Stimulated activated CD4-positive, alpha-beta T cell treated with anti-CD3 and anti-CD28 coated beads, TNF-alpha, amount 100 ng/mL, for 1 hour (primary cell): ENCODE data around the gene MIDN.
"Not testable (repeated sequence)": the region's sequence is repeated elsewhere in the genome, so short reads cannot be mapped to it uniquely, and the experiment has no call there.

Source experiments
- DNase-seq, 3 donors: peaks; one replicate each; pipeline ENCODE4 v3.0.0-alpha.2; 2020; ENCODE audit warnings: low read depth in 3 of 3, low spot score in 1 of 3

Gene MIDN

GRCh38 chr19:1291761-1292418 is 43.5 kb downstream of the MIDN start:
- no peak for DNase-seq

- no peak for DNase-seq
Observed at GRCh38 chr19:1292419-1293151, 44.2 kb downstream of the MIDN start.

DNA sequence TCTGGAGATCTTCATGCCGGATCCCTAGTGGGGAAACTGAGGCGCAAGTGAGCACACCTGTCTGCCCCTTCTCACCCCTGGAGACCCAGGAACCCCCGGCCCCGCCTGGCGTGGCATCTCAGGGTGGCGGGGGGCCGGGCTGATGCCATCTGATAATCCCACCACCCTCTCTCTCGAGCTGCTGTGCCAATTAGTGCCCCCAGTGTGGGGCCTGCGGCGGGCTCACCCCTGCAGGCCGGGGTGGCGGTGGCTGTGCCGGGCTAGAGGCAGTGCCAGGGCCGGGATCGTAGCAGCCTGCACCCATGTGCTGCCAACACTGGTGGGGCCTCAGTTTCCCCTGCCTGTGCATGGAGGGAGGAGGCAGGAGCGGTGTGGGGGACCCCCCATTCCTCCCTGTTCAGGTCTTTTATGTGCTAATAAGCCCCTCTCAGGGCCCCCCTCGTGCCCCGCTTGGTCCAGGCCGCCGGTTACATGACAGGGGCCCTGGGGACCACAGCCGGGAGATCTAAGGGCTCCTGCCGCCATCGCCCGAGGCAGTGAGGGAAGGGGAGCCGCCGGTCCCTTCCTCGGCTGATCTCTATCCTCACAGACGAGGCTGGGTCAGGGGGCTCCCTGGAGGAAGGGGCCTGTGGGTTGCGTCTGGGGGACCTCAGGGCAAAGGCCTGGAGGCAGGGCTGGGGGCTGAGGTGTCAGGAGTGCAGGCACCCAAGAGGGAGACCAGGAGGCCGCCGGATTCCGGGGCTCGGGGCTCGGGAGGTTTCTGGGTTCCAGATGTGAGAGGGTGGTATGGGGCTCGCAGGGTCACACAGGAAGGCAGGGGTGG is 45.6 kb downstream of the MIDN start:
- no peak for DNase-seq

GRCh38 chr19:1294688-1295087 is 46.3 kb downstream of the MIDN start:
- no peak for DNase-seq

DNA sequence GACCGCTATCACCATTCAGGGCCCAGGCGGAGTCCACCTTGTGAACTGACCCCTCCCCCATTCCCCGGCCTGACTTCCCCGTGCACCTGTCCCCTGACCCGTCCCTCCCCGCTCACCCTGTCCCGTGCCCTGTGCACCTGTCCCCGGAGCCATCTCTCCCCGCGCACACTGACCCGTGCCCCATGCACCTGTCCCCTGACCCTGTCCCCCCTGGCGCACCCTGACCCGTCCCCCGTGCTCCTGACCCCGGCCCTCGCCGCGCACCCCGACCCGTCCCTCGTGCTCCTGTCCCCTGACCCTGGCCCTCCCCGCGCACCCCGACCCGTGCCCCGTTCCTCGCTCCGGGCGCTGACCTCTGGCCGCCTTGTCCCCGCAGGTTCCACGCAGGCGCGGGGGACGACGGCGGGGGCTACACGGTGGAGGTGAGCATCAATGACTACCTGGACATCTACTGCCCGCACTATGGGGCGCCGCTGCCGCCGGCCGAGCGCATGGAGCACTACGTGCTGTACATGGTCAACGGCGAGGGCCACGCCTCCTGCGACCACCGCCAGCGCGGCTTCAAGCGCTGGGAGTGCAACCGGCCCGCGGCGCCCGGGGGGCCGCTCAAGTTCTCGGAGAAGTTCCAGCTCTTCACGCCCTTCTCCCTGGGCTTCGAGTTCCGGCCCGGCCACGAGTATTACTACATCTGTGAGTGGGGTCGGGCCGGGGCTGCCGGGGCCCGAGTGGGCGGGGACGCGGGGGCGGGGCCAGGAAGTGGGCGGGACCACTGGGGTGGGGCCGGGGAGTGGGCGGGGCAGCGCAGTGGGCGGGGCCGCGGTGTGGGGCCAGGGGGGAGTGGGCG is 47.0 kb downstream of the MIDN start:
- peak in 1 of 3 donors; percentile 37 for DNase-seq

GRCh38 chr19:1296078-1296477 is 47.7 kb downstream of the MIDN start:
- no peak for DNase-seq

GRCh38 chr19:1296575-1297271 is 48.3 kb downstream of the MIDN start:
- DNase-seq, result no peak

GRCh38 chr19:1298235-1298634 is 49.9 kb downstream of the MIDN start:
- DNase-seq, result no peak

DNA sequence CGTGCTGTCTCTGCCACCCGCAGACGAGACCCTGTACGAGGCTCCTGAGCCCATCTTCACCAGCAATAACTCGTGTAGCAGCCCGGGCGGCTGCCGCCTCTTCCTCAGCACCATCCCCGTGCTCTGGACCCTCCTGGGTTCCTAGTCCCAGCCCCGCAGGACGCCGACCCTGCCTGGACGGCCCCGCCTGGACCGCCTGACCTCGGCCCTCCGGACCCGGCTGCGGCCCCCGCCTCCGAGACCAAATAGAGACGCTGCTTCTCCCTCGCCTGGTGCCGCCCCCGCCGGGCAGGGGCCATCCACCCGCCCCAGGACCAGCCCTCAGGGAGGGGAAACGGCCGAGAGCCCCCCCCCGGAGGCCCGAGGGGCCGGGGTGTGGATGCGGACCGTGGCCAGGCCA is 51.4 kb downstream of the MIDN start:
- DNase-seq, result no peak

DNA sequence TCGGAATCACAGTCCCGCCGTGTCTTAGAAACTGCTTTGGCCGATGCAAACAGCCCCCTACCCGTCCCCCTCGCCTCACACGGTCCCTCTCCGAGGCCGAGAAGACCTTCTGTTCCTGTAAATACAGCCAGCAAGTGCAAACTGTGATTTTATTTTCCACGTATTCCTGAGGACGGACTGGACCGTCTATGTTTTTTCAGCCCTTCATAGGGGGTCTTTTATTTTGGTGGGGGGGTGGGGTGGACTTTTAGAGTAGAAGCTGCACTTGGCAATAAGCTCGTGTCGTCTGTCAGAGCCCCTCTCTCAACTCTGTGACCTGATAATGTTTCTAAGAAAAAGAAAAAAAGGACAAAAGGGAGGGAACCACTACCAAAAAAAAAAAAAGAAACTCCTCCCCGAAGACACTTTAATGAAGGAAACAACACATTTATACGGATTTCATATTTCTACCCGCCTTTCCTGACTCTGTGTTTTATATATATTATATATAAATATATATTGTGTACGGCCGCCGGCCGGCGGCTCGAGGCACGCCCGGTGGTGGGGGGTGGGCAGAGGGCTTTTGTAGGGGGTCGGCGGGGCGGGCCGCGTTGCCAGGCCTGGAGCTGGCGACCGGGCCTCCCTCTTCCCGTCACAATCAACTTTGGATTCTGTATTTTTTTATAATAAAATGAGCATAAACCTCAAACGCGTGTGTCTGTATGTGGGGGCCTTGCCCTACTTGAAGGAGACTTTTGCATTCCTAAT is 52.5 kb downstream of the MIDN start:
- DNase-seq, result no peak

- DNase-seq, result no peak
Observed at GRCh38 chr19:1302533-1303239, 54.3 kb downstream of the MIDN start.

- DNase-seq, result no peak
Observed at GRCh38 chr19:1304197-1304924, 56.0 kb downstream of the MIDN start.

GRCh38 chr19:1305354-1305753 is 57.0 kb downstream of the MIDN start:
- DNase-seq, result not testable (repeated sequence)

- DNase-seq, result no peak
Observed at GRCh38 chr19:1307320-1307719, 58.9 kb downstream of the MIDN start.

- no peak for DNase-seq
Observed at GRCh38 chr19:1307755-1308303, 59.4 kb downstream of the MIDN start.

DNA sequence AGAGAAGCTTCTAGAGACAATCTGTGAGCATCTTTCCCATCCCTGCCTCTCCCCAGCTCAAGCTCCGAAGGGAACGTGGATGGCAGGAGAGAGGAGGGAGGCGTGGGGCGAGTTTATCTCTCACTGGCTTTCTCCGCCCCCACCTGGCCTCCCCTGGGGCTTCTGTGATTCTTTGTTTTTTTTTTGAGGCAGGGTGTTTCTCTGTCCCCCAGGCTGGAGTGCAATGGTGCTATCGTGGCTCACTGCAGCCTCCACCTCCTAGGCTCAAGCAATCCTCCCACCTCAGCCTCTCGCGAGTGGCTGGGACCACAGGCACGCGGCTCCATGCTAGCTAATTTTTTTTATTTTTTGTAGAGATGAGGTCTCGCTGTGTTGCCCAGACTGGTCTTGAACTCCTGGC is 60.3 kb downstream of the MIDN start:
- no peak for DNase-seq
